ENCODE results near the gene ETDA. TPM values are rescaled to one million over a fixed set of nuclear protein-coding genes. Genes with fewer than 3 reads are reported as not detected.
"Not testable (repeated sequence)": the region's sequence is repeated elsewhere in the genome, so short reads cannot be mapped to it uniquely, and the experiment has no call there.

The ETDA gene
- total RNA-seq, 2 experiments from 2014 or later = not detected

- no peak for DNase-seq (ENCODE audit: low spot score)
- POLR2A ChIA-PET = no interaction called here
- Histone ChIP-seq H3K9me2 (ENCODE audit: insufficient read depth, low read length) (no peaks in the 10 kb centered on the region), H3K79me2 (ENCODE audit: insufficient read depth, low read depth, low read length) (no peaks in the 10 kb centered on the region), H4K20me1 (ENCODE audit: insufficient read depth, low read length) (no peaks in the 10 kb centered on the region), H3K4me3 (ENCODE audit: low read depth, low read length, poor library complexity, severe bottlenecking) (no peak overlapping the region), H3K36me3 (ENCODE audit: insufficient read depth, low read length) (no peaks in the 10 kb centered on the region), H3K4me1 (ENCODE audit: insufficient read depth, low read length, poor library complexity, severe bottlenecking) (no peaks in the 10 kb centered on the region), H3K9me3 (ENCODE audit: low read length) (no peaks in the 10 kb centered on the region), H2AFZ (ENCODE audit: low read length) (no peak overlapping the region), H3K4me2 (ENCODE audit: low read length) (no peak overlapping the region), H3K27ac (ENCODE audit: low read depth, low read length, poor library complexity, severe bottlenecking) (no peak overlapping the region)
- no TSS peak for BruUV-seq (replicated peaks)
- intact Hi-C loops (cut with micrococcal nuclease; ENCODE audit: unreplicated experiment) = no loop called here
- TF ChIP-seq EZH2phosphoT487 (IDR thresholded peaks at IDR 0.05; ENCODE audit: borderline replicate concordance, low read depth, low read length) (no peak), CTCF (conservative IDR thresholded peaks at IDR 0.05; ENCODE audit: low read length) (no peak)
- CTCF ChIA-PET (ENCODE audit: unreplicated experiment) = no interaction called here
These were observed 5.1 kb downstream of the ETDA start for GRCh38 chrX:135256923-135257322.

- CTCF ChIA-PET (ENCODE audit: unreplicated experiment) = no interaction called here
- no peaks in the 10 kb centered on the region for H3K36me3 ChIP-seq (ENCODE audit: insufficient read depth, low read length)
- no peak for DNase-seq (ENCODE audit: low spot score)
- no peaks in the 10 kb centered on the region for H3K9me3 ChIP-seq (ENCODE audit: low read length)
- intact Hi-C loops (cut with micrococcal nuclease; ENCODE audit: unreplicated experiment) = no loop called here
- TF ChIP-seq CTCF (conservative IDR thresholded peaks at IDR 0.05; ENCODE audit: low read length) (no peak), EZH2phosphoT487 (IDR thresholded peaks at IDR 0.05; ENCODE audit: borderline replicate concordance, low read depth, low read length) (no peak)
- no peak overlapping the region for H2AFZ ChIP-seq (ENCODE audit: low read length)
- POLR2A ChIA-PET = no interaction called here
- H3K4me3 ChIP-seq (ENCODE audit: low read depth, low read length, poor library complexity, severe bottlenecking) = no peak overlapping the region
- no peaks in the 10 kb centered on the region for H3K4me1 ChIP-seq (ENCODE audit: insufficient read depth, low read length, poor library complexity, severe bottlenecking)
- H3K79me2 ChIP-seq (ENCODE audit: insufficient read depth, low read depth, low read length) = no peaks in the 10 kb centered on the region
- no TSS peak for BruUV-seq (replicated peaks)
- H3K4me2 ChIP-seq (ENCODE audit: low read length) = no peak overlapping the region
- H3K27ac ChIP-seq (ENCODE audit: low read depth, low read length, poor library complexity, severe bottlenecking) = no peak overlapping the region
- no peaks in the 10 kb centered on the region for H4K20me1 ChIP-seq (ENCODE audit: insufficient read depth, low read length)
- H3K9me2 ChIP-seq (ENCODE audit: insufficient read depth, low read length) = no peaks in the 10 kb centered on the region
These were observed 5.6 kb downstream of the ETDA start for GRCh38 chrX:135257469-135257868.

- not testable (repeated sequence) for BruUV-seq (replicated peaks)
These were observed 9.1 kb downstream of the ETDA start for GRCh38 chrX:135260976-135261375.

GRCh38 chrX:135263376-135263775, 11.5 kb downstream of the ETDA start:
- H2AFZ ChIP-seq (ENCODE audit: low read length); H3K27ac ChIP-seq (ENCODE audit: low read depth, low read length, poor library complexity, severe bottlenecking); H3K9me2 ChIP-seq (ENCODE audit: insufficient read depth, low read length); H3K79me2 ChIP-seq (ENCODE audit: insufficient read depth, low read depth, low read length); BruUV-seq (replicated peaks); H3K36me3 ChIP-seq (ENCODE audit: insufficient read depth, low read length); H4K20me1 ChIP-seq (ENCODE audit: insufficient read depth, low read length); H3K4me3 ChIP-seq (ENCODE audit: low read depth, low read length, poor library complexity, severe bottlenecking); CTCF ChIA-PET (ENCODE audit: unreplicated experiment); POLR2A ChIA-PET; H3K4me2 ChIP-seq (ENCODE audit: low read length); DNase-seq (ENCODE audit: low spot score); H3K4me1 ChIP-seq (ENCODE audit: insufficient read depth, low read length, poor library complexity, severe bottlenecking); intact Hi-C loops (cut with micrococcal nuclease; ENCODE audit: unreplicated experiment); H3K9me3 ChIP-seq (ENCODE audit: low read length): not testable (repeated sequence)

More at GRCh38 chrX:135260976-135261375, 9.1 kb downstream of the ETDA start:
- H3K9me2 ChIP-seq (ENCODE audit: insufficient read depth, low read length); H3K36me3 ChIP-seq (ENCODE audit: insufficient read depth, low read length); DNase-seq (ENCODE audit: low spot score); H3K9me3 ChIP-seq (ENCODE audit: low read length); H4K20me1 ChIP-seq (ENCODE audit: insufficient read depth, low read length); H2AFZ ChIP-seq (ENCODE audit: low read length); H3K4me3 ChIP-seq (ENCODE audit: low read depth, low read length, poor library complexity, severe bottlenecking); H3K4me1 ChIP-seq (ENCODE audit: insufficient read depth, low read length, poor library complexity, severe bottlenecking); H3K27ac ChIP-seq (ENCODE audit: low read depth, low read length, poor library complexity, severe bottlenecking); H3K79me2 ChIP-seq (ENCODE audit: insufficient read depth, low read depth, low read length); H3K4me2 ChIP-seq (ENCODE audit: low read length); POLR2A ChIA-PET; CTCF ChIA-PET (ENCODE audit: unreplicated experiment); intact Hi-C loops (cut with micrococcal nuclease; ENCODE audit: unreplicated experiment): not testable (repeated sequence)

All from OCI-LY7 (cell line).